ENCODE measurements around the gene ACER3. TPM values are rescaled to one million over a fixed set of nuclear protein-coding genes. Genes with fewer than 3 reads are reported as not detected.

ACER3 gene
- total and polyA plus RNA-seq, 2 experiments from 2014 or later = 6.2 to 26.5 TPM

DNA sequence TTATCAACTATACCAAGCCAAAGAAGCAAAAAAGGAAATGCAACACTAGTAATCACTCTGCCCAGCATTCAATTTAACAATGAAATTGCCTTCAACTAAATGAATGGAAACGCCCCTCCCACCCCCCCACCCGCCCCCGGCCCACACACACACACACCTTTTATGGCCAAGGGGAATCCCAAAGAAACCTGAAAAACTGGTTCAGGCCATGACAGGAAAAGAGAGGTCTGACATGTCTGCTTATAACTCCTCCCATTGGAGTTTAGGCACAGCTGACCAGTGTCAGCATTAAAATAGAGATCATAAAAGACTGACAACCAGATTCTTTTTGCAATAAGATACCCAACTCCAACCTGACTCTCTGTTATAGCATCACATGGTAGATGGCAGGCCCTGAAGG is 42.6 kb downstream of the ACER3 start:
- DNase-seq (ENCODE audit: low spot score) (peak; percentile 92), ATAC-seq (peak; percentile 97)
- H4K20me1 ChIP-seq (replicated peaks; ENCODE audit: insufficient read depth) = no peaks in the 10 kb centered on the region
- peak overlapping the region; percentile 79 for H3K4me2 ChIP-seq
- H3K27me3 Mint-ChIP-seq (ENCODE audit: insufficient read depth, low read depth, poor library complexity) = peaks cover 3% of the 10 kb centered on the region
- no peaks in the 10 kb centered on the region for H3K36me3 ChIP-seq (ENCODE audit: insufficient read depth)
- H3K4me3 ChIP-seq = peak overlapping the region; percentile 39
- no peaks in the 10 kb centered on the region for H3K9me2 ChIP-seq (ENCODE audit: insufficient read depth)
- peaks cover 25% of the 10 kb centered on the region; the same call in 2 of the 3 replicates for H3K36me3 Mint-ChIP-seq (ENCODE audit: low read depth)
- peaks cover 19% of the 10 kb centered on the region for H3K9me3 Mint-ChIP-seq
- H2AFZ ChIP-seq = no peak overlapping the region
- no peaks in the 10 kb centered on the region for H3F3A ChIP-seq (replicated peaks; ENCODE audit: low read depth)
- peak overlapping the region; percentile 80; the same call in 1 of the 2 replicates for H3K27ac ChIP-seq (ENCODE audit: low read depth)
- no peaks in the 10 kb centered on the region for H3K27me3 ChIP-seq (ENCODE audit: insufficient read depth)
- peaks cover 5% of the 10 kb centered on the region; the same call in 1 of the 2 replicates for H3K79me2 ChIP-seq (replicated peaks; ENCODE audit: insufficient read depth)
- TF ChIP-seq CREB1 (CRISPR knock-in tag; IDR thresholded peaks at IDR 0.05; ENCODE audit: low read depth) (no peak), EZH2 (IDR thresholded peaks at IDR 0.05; ENCODE audit: low read depth, unreplicated experiment) (no peak), ZNF331 (CRISPR knock-in tag; IDR thresholded peaks at IDR 0.05; ENCODE audit: low read depth) (no peak), NANOG (IDR thresholded peaks at IDR 0.05; ENCODE audit: borderline replicate concordance) (no peak), STAT1 (IDR thresholded peaks at IDR 0.05; ENCODE audit: unreplicated experiment) (no peak), ZNF114 (CRISPR knock-in tag; IDR thresholded peaks at IDR 0.05) (no peak), JUNB (IDR thresholded peaks at IDR 0.05; ENCODE audit: unreplicated experiment) (no peak), ETS1 (IDR thresholded peaks at IDR 0.05) (no peak), CTCF (conservative IDR thresholded peaks at IDR 0.05; ENCODE audit: low read depth in 2 of 2) (no peak), POLR2AphosphoS5 (IDR thresholded peaks at IDR 0.05; ENCODE audit: low read depth) (no peak), EZH2phosphoT487 (IDR thresholded peaks at IDR 0.05; ENCODE audit: unreplicated experiment) (no peak)
- TF ChIP-seq, protein P1, sequence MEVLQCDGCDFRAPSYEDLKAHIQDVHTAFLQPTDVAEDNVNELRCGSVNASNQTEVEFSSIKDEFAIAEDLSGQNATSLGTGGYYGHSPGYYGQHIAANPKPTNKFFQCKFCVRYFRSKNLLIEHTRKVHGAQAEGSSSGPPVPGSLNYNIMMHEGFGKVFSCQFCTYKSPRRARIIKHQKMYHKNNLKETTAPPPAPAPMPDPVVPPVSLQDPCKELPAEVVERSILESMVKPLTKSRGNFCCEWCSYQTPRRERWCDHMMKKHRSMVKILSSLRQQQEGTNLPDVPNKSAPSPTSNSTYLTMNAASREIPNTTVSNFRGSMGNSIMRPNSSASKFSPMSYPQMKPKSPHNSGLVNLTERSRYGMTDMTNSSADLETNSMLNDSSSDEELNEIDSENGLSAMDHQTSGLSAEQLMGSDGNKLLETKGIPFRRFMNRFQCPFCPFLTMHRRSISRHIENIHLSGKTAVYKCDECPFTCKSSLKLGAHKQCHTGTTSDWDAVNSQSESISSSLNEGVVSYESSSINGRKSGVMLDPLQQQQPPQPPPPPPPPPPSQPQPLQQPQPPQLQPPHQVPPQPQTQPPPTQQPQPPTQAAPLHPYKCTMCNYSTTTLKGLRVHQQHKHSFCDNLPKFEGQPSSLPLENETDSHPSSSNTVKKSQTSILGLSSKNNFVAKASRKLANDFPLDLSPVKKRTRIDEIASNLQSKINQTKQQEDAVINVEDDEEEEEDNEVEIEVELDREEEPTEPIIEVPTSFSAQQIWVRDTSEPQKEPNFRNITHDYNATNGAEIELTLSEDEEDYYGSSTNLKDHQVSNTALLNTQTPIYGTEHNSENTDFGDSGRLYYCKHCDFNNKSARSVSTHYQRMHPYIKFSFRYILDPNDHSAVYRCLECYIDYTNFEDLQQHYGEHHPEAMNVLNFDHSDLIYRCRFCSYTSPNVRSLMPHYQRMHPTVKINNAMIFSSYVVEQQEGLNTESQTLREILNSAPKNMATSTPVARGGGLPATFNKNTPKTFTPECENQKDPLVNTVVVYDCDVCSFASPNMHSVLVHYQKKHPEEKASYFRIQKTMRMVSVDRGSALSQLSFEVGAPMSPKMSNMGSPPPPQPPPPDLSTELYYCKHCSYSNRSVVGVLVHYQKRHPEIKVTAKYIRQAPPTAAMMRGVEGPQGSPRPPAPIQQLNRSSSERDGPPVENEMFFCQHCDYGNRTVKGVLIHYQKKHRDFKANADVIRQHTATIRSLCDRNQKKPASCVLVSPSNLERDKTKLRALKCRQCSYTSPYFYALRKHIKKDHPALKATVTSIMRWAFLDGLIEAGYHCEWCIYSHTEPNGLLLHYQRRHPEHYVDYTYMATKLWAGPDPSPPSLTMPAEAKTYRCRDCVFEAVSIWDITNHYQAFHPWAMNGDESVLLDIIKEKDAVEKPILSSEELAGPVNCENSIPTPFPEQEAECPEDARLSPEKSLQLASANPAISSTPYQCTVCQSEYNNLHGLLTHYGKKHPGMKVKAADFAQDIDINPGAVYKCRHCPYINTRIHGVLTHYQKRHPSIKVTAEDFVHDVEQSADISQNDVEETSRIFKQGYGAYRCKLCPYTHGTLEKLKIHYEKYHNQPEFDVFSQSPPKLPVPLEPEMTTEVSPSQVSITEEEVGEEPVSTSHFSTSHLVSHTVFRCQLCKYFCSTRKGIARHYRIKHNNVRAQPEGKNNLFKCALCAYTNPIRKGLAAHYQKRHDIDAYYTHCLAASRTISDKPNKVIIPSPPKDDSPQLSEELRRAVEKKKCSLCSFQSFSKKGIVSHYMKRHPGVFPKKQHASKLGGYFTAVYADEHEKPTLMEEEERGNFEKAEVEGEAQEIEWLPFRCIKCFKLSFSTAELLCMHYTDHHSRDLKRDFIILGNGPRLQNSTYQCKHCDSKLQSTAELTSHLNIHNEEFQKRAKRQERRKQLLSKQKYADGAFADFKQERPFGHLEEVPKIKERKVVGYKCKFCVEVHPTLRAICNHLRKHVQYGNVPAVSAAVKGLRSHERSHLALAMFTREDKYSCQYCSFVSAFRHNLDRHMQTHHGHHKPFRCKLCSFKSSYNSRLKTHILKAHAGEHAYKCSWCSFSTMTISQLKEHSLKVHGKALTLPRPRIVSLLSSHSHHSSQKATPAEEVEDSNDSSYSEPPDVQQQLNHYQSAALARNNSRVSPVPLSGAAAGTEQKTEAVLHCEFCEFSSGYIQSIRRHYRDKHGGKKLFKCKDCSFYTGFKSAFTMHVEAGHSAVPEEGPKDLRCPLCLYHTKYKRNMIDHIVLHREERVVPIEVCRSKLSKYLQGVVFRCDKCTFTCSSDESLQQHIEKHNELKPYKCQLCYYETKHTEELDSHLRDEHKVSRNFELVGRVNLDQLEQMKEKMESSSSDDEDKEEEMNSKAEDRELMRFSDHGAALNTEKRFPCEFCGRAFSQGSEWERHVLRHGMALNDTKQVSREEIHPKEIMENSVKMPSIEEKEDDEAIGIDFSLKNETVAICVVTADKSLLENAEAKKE (CRISPR knock-in tag; IDR thresholded peaks at IDR 0.05) = no peak
- TF ChIP-seq, protein P2, sequence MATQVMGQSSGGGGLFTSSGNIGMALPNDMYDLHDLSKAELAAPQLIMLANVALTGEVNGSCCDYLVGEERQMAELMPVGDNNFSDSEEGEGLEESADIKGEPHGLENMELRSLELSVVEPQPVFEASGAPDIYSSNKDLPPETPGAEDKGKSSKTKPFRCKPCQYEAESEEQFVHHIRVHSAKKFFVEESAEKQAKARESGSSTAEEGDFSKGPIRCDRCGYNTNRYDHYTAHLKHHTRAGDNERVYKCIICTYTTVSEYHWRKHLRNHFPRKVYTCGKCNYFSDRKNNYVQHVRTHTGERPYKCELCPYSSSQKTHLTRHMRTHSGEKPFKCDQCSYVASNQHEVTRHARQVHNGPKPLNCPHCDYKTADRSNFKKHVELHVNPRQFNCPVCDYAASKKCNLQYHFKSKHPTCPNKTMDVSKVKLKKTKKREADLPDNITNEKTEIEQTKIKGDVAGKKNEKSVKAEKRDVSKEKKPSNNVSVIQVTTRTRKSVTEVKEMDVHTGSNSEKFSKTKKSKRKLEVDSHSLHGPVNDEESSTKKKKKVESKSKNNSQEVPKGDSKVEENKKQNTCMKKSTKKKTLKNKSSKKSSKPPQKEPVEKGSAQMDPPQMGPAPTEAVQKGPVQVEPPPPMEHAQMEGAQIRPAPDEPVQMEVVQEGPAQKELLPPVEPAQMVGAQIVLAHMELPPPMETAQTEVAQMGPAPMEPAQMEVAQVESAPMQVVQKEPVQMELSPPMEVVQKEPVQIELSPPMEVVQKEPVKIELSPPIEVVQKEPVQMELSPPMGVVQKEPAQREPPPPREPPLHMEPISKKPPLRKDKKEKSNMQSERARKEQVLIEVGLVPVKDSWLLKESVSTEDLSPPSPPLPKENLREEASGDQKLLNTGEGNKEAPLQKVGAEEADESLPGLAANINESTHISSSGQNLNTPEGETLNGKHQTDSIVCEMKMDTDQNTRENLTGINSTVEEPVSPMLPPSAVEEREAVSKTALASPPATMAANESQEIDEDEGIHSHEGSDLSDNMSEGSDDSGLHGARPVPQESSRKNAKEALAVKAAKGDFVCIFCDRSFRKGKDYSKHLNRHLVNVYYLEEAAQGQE (IDR thresholded peaks at IDR 0.05; ENCODE audit: unreplicated experiment) = no peak
- peak overlapping the region; percentile 91 for H3K27ac Mint-ChIP-seq
- H3K4me3 Mint-ChIP-seq = peak overlapping the region; percentile 53
- H3K4me1 ChIP-seq (ENCODE audit: insufficient read depth) = peaks cover 35% of the 10 kb centered on the region
- H3K4me1 Mint-ChIP-seq = peaks cover 26% of the 10 kb centered on the region
